ENCODE data around the gene RNGTT. TPM values are rescaled to one million over a fixed set of nuclear protein-coding genes. Genes with fewer than 3 reads are reported as not detected.
A peak's percentile ranks its signal among the peaks of the same experiment; 100 is the strongest.

The RNGTT gene
- total and polyA plus RNA-seq, 10 of the 15 experiments (the other 5 are each of a cell fraction or from before 2014, with no cell fraction given) = 7.7 to 30.4 (median 22.2) TPM

GRCh38 chr6:88705601-88706000, 257.8 kb downstream of the RNGTT start (continued):
- TF ChIP-seq PKNOX1 (IDR thresholded peaks at IDR 0.05) = no peak
- TF ChIP-seq SP1 (IDR thresholded peaks at IDR 0.05; ENCODE audit: low read depth, low read length) = no peak
- no peak for TF ChIP-seq USF1 (IDR thresholded peaks at IDR 0.05; ENCODE audit: borderline replicate concordance, extremely low read length, insufficient read depth, low read depth, low read length)
- peak; percentile 69 for TF ChIP-seq SKIL (IDR thresholded peaks at IDR 0.05; ENCODE audit: low read depth, poor library complexity, severe bottlenecking)
- no peak for TF ChIP-seq ZNF622 (IDR thresholded peaks at IDR 0.05)
- 0 out of 2 replicates have a peak, but pooled peaks have one; percentile 2 for TF ChIP-seq RAD21 (IDR thresholded peaks at IDR 0.05; ENCODE audit: insufficient read depth, low read depth, low read length)
- no peak for TF ChIP-seq SMAD1 (IDR thresholded peaks at IDR 0.05; ENCODE audit: low read depth, partially characterized antibody)
- no peak for TF ChIP-seq ZBTB33 (IDR thresholded peaks at IDR 0.05)
- no peak for TF ChIP-seq YBX1 (IDR thresholded peaks at IDR 0.05)
- no peak for TF ChIP-seq IRF3 (IDR thresholded peaks at IDR 0.05)
- no peak for TF ChIP-seq ZBTB4 (CRISPR knock-in tag; IDR thresholded peaks at IDR 0.05)
- TF ChIP-seq RFX5 (IDR thresholded peaks at IDR 0.05; ENCODE audit: low read depth, low read length) = no peak
- TF ChIP-seq TARDBP (IDR thresholded peaks at IDR 0.05; ENCODE audit: borderline replicate concordance) = no peak
- TF ChIP-seq CEBPZ (IDR thresholded peaks at IDR 0.05; ENCODE audit: low read depth, low read length) = no peak
- no peak for TF ChIP-seq SREBF2 (IDR thresholded peaks at IDR 0.05; ENCODE audit: low read length)
- TF ChIP-seq ZZZ3 (IDR thresholded peaks at IDR 0.05; ENCODE audit: control insufficient read depth, insufficient read length, low read depth) = no peak
- TF ChIP-seq SMARCA5 (IDR thresholded peaks at IDR 0.05) = no peak
